GM20431 (cell line): ENCODE results near the gene HLA-DMB.

Experiments
- in situ Hi-C: fragments of 300-500 bp; cut with MseI, MboI; formaldehyde crosslinking; loops from one replicate; pipeline ENCODE4 v1.15.0; 2020; ENCODE audit warnings: low sequenced_read_pairs; ENCODE audit not compliant: unreplicated experiment

Gene HLA-DMB

GRCh38 chr6:32932132-32932868, 8.5 kb downstream of the HLA-DMB start:
- in situ Hi-C loops: loop anchor here (10.0 kb wide), 1 partner anchor 53 kb away; no protein-coding TSS in a partner anchor

GRCh38 chr6:32931211-32931610, 9.6 kb downstream of the HLA-DMB start:
- in situ Hi-C loops: loop anchor here (10.0 kb wide), 1 partner anchor 54 kb away; no protein-coding TSS in a partner anchor

- in situ Hi-C loops: no loop called here
Measured at GRCh38 chr6:32922083-32922482, 18.7 kb downstream of the HLA-DMB start.

DNA sequence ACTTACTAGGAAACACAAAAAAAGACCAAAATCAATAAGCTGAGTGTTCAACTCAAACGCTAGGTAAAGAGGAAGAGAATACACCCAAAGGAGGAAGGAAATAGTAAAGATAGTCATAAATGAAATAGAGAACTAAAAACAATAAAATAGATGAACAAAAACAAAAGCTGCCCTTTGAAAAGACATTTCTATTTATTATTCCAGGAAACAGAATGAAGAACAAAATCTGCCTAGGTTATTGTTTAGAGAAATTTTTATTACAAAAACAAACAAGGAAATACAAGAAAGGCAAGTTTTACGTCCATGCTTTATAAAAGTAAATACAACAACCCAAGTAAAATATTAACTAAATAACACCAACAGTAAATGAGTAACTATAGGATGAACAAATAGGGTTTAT, 20.1 kb downstream of the HLA-DMB start:
- in situ Hi-C loops: no loop called here

DNA sequence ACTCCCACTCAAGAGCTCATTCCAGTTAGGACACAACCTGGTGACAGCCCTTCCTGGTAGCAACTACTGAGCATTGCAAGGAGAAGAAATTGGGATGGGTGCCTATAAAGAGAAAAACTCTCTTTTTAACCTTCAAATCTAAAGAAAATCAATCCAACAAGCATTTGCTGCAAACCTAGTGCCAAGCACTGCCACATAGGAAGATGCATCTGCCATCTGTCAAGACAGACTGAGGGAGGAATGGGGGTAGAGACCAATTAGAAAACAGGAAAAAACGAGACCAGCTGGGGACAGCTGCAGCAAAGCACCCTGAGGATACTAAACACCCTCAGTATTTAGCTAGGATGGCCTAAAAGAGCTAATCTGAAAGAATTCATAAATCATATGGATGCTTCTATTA, 27.9 kb downstream of the HLA-DMB start:
- in situ Hi-C loops: no loop called here

DNA sequence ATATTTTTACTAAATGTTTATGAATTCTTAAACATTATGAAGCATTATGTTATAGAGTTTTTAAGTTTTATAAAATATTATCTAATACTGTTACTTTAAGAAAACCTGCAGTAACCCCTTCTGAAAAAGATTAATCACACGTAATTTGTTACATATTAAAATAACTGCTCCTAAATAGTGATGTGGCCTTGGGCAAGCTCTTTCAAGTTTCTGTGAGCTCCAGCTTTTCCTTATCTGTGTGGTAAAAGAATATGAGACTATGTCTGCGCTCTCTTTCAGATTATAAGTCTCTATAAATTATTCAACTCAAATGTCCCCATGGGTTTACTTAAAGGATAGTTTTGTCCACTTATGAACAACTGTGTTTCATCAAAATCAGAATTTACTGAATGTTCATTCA, 31.9 kb downstream of the HLA-DMB start:
- in situ Hi-C loops: no loop called here

GRCh38 chr6:32906539-32906938, 34.3 kb downstream of the HLA-DMB start:
- in situ Hi-C loops: no loop called here

GRCh38 chr6:32905078-32905477, 35.8 kb downstream of the HLA-DMB start:
- in situ Hi-C loops: no loop called here

- in situ Hi-C loops: no loop called here
Measured at GRCh38 chr6:32903952-32904351, 36.9 kb downstream of the HLA-DMB start.

DNA sequence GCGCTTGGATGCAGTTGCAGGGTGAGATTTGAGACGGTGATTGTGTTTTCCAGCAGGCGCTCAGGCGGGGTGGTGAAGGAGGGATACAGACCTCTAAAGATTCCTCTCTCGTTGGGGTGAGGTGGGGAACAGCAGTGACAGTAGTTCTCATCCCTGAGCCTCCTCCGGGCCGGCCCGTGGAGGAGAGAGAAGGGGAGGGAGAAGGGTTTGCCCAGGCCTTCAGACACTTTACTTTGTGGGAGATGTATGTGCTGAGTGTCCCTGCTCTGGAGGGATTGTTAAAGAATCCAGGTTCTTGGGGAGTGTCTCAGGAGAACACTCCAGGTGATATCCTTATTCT, 45.9 kb downstream of the HLA-DMB start:
- in situ Hi-C loops: no loop called here

DNA sequence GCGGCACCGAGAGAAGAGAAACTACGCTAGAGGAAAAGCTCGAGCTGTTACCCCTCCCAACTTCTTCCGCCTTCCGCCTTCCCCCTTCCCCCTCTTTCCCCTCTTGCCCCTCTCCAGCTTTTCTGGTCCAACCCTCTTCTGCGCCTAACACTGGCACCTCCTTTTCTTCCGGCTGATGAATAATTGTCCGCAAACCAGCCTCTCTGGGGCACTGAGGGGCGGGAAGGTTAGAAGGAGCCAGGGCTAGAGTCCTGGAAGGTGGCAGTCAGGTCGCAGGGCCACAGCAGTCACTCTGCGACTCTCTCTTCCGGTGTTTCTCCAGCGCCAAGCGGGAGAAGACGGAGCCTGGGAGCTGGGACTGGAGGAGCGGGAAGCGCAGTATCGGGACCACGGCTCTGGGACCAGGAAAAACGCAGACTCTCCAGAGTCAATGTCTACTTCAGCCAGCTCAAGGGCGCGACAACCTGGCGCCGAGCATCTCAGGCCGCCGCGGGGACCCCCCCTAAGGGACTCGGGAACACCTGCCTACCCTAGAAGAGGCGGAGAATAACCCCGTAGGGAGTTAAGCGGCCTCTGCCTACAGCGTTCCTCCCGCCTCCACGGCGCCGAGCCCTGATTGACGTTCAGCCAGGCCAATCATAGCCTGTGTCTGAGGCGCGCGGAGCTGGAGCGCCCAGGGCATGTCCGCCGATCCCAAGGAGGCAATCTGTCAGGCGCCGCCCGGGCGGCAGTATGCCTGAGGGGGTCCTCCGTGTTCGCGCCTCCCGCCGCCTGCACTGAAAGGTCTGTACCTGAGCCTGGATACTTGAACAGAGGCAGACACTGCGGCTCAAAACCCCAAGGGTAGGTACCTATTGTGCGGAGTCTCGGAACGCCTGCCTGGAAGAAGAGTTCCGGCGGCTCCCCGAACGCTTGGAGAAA, 46.5 kb downstream of the HLA-DMB start:
- in situ Hi-C loops: no loop called here

- in situ Hi-C loops: no loop called here
Measured at GRCh38 chr6:32890831-32891230, 50.0 kb downstream of the HLA-DMB start.

GRCh38 chr6:32889533-32889932, 51.3 kb downstream of the HLA-DMB start:
- in situ Hi-C loops: loop anchor here (10.0 kb wide), 1 partner anchor 95 kb away; no protein-coding TSS in a partner anchor

DNA sequence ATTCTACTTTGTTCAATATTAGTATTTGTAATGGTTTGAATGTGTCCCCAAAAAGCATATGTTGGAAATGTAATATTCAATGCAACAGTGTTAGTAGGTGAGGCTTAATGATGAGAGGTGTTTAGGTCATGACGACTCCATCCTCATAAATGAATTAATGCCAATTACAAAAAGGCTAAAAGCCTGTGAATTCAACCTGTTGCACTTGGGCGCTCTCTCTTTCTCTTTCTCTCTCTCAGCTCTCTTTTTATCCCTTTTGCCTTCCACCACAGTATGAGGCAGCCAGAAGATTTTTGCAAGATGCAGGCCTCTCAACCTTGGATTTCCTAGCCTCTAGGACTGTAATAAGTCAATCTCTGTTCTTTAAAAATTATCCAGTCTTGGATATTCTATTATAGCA, 52.3 kb downstream of the HLA-DMB start:
- in situ Hi-C loops: loop anchor here (10.0 kb wide), 1 partner anchor 96 kb away; no protein-coding TSS in a partner anchor

DNA sequence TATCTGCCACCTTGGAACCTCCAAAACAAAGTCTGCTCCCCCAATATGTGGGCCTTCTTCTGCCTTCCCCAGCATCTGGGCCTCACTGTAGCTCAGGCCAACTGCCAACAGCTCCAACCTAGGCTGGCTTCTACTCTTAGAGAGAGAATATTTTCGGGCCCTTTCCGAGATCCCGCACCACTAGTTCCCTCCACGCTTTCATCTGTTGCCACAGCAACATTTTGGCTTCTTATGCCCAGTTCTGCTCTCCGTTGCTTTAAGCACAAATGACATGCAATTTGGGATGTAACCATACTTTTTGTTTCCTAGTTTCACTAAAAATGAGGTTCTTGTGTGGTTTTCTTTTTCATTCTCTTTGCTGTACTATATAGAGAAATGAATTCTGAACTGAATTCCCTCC, 53.2 kb downstream of the HLA-DMB start:
- in situ Hi-C loops: loop anchor here (10.0 kb wide), 1 partner anchor 97 kb away; no protein-coding TSS in a partner anchor

DNA sequence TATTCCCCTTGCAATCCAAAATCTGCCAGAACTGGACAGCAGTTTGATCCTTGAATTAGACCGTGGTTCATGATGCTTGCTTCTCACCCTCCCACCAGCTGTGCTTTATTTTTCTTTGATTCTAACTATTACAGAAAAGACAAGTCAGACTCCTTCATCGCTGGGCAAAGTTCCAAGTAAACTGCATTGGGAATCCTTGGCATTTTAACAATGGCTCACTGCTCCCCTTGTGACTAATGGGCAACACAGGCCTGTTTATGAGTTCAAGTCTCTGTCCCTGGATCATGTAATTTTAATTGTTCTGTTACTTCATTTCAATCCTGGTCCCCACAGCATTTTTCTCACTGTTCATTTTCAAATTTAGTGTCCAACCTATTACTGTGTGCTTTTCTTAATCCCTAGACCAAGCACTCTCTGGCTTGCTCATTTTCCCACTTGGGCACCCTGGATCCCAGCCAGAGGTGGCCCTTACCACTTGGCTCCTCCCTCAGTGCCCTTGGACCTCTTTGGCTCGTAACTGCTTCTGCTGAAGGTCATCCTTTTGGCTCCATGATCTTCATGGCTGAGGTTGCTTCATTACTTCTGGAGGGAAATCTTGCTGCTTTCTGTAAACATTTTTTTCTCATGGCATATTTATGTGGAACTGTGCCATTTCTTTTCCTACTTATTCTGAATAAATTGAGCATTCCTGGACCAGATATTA, 54.0 kb downstream of the HLA-DMB start:
- in situ Hi-C loops: loop anchor here (10.0 kb wide), 1 partner anchor 98 kb away; no protein-coding TSS in a partner anchor

DNA sequence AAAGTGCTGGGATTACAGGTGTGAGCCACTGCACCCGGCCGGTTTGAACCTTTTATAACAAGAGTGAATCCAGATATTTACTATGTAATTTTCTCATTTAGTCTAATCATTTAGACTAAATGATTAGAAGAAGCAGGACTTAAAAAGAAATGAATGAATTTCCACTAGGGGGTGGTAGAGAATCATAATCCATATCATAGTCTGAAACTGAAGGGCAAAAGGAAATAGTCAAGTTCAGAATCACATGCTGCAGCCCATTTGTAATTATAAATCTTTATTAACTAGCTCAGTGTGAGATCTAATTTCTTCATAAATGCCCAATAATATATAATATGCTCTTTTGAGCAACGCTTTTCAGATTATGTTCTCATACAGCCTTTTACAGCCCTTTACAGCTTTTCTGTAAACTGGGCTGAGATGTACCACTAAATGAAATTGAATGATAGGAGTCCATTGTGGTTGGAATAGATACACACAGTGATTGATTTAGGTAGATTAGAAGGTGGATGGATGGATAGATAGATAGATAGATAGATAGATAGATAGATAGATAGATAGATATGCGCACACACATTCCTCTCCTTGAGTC, 55.0 kb downstream of the HLA-DMB start:
- in situ Hi-C loops: loop anchor here (10.0 kb wide), 1 partner anchor 99 kb away; no protein-coding TSS in a partner anchor
